GM19395 (cell line): Measurements from ENCODE around the gene SYT15B.
"Not testable (repeated sequence)": the region's sequence is repeated elsewhere in the genome, so short reads cannot be mapped to it uniquely, and the experiment has no call there.

ENCODE experiments used
- ATAC-seq: cut with Tn5 transposase; IDR thresholded peaks from one replicate; pipeline ENCODE4 v1.9.1; 2021; ENCODE audit warnings: mild to moderate bottlenecking, moderate library complexity; ENCODE audit not compliant: unreplicated experiment

The SYT15B gene

DNA sequence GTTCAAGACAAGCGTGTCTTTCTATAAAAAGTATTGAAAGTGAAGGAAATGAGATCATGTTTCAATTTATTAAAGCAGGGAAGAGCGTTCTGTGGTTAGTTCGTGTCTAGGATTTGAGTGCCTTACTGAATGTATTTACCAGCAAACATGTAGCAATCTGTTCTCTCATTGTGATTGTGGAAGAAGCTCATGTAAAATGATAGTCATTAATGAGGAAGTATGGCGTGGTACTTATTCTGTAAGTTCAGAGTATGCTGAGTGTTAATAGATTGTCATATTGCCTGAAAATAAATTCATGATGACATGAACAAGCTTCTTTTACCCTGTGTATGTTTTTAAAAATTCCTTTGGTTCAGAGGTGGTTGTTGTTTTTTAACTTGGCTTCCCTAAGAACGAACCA, 32.5 kb downstream of the SYT15B start:
- ATAC-seq: not testable (repeated sequence)

GRCh38 chr10:47725740-47726139, 37.7 kb downstream of the SYT15B start:
- not testable (repeated sequence) for ATAC-seq

GRCh38 chr10:47725047-47725446, 38.3 kb downstream of the SYT15B start:
- ATAC-seq: not testable (repeated sequence)

DNA sequence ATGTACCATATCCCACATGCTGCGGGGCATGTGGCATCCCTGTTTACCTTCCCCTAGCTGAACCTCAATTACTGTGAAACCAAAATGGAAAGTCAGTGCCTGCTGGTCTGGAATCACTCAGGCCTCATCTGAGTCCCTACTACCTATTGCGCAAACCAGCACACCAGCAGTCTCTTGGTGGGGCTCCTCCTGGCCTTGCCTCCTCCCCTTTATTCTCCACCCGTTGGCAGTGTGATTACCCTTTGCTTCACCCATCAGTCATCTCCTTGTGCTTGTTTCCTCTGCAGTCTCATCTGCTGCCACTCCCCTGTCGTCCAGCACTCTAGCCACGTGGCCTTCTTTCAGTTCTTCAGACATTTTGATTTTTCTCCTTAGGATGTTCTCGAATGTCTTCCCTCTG, 39.3 kb downstream of the SYT15B start:
- ATAC-seq: not testable (repeated sequence)

- ATAC-seq: not testable (repeated sequence)
Measured at GRCh38 chr10:47723362-47723761, 40.0 kb downstream of the SYT15B start.

DNA sequence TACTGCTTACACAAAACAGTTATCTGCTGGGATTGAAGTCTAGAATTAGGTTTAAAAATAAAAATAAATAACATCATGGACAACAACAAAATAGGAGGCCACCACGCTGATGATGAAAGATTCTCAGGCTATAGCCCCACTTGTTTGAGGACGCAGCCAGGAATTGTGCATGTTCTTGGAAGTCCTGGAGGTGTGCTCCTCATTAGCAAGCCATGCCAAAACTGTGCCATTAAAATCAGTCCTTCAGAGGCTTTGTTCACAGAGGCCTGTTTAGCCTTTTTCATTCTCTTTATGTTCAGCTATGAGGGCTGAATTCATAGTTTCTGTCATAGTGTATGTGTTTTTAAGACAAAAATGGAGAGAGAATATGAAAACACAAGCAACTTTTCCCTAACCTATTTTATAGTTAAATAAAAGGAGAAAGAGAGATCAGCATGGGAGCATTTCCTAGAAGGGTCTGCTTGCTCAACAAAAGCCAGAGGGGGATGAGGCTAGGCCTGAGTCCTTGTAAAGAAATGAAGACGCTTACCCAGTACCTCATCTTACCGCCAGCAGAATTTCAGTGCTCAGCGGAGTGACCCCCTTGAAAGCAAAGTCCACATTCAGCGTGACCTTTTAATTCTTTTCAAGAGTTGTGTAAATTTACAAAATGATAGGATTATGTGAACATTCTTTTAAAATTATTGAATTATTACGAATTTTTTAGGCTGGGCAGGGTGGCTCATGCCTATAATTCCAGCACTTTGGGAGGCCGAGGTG, 46.2 kb downstream of the SYT15B start:
- ATAC-seq: not testable (repeated sequence)
